AG09319 (cell line): ENCODE measurements around the gene KCNJ5.

Experiments used
- DNase-seq: peaks from one replicate; pipeline ENCODE4 v3.0.0-alpha.2; 2010; ENCODE audit warnings: low read depth; ENCODE audit errors: extremely low read depth
- TF ChIP-seq, protein P1 (sequence below): IDR thresholded peaks from 2 replicates; pipeline ENCODE4 v1.5.1; 2011; ENCODE audit warnings: low read depth, mild to moderate bottlenecking, inconsistent platforms, low read length, moderate library complexity

The KCNJ5 gene

DNA sequence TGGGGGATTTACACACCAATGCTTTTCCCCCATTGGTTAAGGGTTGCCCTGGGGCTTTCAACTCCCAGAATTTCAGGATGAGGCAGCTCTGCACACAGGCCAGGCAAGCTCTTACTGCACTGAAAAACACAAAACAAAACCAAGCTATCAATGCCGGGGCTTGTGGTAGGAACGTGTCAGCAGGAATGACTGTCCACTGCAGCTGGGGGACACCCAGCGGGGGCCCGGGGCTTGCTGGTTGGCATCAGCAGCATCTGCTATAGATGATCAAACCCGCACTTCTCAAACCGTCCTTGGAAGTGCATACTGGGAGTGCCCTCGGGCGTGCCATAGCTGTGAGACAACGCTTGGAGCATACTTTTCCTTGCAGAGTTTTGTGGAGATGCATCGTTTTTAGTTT is 43.8 kb downstream of the KCNJ5 start:
- TF ChIP-seq, protein P1, sequence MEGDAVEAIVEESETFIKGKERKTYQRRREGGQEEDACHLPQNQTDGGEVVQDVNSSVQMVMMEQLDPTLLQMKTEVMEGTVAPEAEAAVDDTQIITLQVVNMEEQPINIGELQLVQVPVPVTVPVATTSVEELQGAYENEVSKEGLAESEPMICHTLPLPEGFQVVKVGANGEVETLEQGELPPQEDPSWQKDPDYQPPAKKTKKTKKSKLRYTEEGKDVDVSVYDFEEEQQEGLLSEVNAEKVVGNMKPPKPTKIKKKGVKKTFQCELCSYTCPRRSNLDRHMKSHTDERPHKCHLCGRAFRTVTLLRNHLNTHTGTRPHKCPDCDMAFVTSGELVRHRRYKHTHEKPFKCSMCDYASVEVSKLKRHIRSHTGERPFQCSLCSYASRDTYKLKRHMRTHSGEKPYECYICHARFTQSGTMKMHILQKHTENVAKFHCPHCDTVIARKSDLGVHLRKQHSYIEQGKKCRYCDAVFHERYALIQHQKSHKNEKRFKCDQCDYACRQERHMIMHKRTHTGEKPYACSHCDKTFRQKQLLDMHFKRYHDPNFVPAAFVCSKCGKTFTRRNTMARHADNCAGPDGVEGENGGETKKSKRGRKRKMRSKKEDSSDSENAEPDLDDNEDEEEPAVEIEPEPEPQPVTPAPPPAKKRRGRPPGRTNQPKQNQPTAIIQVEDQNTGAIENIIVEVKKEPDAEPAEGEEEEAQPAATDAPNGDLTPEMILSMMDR = no peak
- no peak for DNase-seq

DNA sequence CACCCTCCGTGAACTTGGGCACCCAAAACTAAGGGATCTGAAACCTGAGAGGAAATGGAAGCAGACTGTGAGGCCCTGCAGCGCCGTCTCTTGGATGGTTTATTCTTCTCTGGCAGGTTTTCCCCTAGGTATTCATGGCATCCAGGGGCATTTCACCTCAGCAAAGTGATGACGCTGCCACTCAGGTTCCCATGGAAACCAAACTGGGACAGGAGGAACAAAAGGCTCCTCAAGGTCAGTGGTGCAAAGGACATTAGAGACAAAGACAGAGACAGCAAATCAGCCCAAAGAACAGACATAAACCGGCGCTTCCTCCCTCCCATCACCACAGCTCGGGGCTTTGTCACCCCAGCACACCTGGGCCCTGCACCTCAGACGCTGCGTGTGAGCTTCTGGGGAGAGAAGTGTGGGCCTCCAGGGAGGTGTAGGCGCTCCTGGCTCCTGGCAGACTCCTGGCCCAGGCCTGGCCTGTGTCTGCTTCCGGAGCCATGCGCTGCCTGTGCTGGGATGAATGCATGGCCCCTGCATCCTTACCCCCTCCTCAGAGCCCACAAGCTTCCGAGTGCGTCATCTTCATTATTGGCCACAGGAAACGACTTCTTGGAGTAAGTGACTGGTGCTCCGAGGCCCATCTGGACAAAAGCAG is 45.6 kb downstream of the KCNJ5 start:
- TF ChIP-seq, protein P1 = no peak
- no peak for DNase-seq

DNA sequence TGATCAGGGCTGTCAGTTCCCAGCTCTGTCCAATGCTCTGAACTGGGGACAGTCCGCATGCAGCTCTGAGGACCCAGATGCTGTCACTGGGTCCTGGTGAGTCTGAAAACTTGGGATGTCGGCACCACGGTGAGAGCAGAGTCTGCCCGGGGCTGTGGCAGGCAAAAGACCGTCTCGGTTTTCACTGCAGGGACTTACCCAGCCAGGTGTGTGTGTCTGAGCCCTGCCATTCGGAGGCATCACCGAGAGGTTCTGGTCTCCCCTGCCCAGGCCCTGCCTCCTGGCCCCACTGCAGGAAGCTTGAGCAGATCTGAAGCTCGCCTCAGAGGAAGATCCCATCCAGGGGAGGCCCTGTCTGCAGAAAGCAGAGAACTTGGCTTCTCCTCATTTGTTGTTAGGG is 46.3 kb downstream of the KCNJ5 start:
- DNase-seq = no peak
- TF ChIP-seq, protein P1 = no peak

DNA sequence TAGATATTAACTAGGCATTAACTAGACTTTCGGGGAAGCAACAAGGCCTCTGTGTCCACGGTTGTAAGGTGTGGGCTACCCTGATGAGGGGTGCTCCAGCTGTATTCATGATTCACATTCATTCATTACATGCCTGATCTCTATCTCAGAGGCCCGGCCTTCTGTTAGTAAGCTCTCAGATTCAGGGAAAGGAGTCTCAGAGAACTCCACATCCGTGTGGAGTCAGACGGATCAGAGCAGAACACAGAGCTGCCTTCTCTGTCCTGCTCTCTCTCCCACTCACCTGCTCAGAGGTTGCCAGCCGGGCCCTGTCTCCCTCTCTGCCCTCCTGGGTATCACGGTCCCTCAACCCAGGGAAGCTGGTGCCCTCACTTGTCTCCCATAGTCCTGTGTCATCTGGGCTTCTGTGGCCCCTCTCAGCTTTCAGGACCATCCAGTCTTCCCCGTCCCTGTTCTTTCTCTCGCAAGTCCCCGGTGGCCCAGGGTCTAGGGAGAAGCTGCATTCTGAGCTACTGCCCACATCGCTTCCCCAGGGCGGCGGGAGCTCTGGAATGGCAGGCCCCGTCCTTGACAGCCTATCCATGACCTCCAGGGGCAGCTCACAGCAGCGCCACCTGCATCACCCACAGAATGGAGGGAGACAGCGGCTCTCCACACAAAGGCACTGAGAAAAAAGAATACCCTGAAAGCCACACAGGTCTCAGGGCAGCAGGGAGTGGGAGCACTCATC is 47.2 kb downstream of the KCNJ5 start:
- TF ChIP-seq, protein P1 = no peak
- no peak for DNase-seq

DNA sequence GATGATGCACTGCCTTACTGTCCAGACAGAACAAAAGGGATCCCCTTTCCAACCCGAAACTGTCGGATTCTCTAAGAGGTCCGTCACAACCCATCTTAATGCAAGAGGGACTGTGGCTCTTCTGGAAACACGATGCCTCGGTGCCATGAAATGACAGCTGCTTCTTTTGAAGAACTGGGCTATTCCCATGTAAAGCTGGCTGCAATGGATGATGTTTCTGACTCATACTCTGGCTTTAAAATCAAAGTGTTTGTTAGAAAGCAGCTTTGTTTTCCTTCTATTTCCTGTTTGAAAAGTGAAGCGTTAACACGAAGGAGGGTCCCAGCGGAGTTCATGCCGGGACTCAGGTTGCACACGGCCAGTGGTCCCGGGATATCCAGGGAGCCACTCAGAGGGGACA is 48.4 kb downstream of the KCNJ5 start:
- TF ChIP-seq, protein P1 = no peak
- DNase-seq = no peak

DNA sequence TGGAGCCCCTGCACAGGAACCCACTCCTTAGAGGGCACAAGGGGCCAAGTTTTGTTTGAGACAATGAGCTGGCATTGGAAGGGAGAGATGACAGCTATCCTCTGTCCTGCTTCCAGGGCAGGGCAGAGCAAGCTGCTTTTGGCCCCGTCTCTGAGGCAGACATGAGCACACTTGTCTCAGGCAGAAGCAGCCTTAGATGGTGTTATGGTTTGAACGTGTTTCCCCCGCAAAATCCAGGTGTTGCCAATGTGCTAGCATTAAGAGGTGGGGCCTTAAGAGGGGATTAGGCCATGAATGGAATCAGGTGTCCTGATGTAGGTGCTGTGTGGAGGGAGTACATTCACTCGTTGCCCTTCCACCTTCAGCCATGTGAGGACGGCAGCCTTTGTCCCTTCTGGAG is 49.0 kb downstream of the KCNJ5 start:
- TF ChIP-seq, protein P1 = no peak
- no peak for DNase-seq

DNA sequence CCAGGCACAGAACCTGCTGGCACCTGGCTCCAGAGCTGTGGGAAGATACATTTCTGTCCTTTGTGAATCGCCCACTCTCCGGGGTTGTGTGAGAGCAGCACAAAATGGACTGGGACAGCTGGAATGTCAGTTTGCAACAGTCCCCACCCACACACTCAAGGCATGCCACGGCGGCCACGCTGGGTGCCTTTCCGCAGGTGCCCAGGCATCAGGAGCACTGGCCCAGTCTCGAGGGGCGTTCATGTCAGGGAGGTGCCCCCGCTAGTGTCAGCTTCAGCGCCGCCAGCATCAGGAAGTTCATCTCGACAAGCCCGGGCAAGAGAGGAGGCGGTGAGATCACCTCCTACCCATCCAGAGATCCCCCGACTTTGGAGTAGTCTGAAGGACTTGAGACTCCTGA is 49.4 kb downstream of the KCNJ5 start:
- DNase-seq = no peak
- TF ChIP-seq, protein P1 = no peak
